ENCODE measurements around the gene CERS6.

Gene CERS6

GRCh38 chr2:168468354-168468753 lies 12.3 kb downstream of the CERS6 start:
- Histone ChIP-seq H3K27me3 (no peaks in the 10 kb centered on the region), H3K4me1 (no peaks in the 10 kb centered on the region), H3K36me3 (no peaks in the 10 kb centered on the region), H3K4me3 (ENCODE audit: low read depth, low read length) (no peak overlapping the region), H3K9me3 (no peaks in the 10 kb centered on the region)
- TF ChIP-seq, protein P1, sequence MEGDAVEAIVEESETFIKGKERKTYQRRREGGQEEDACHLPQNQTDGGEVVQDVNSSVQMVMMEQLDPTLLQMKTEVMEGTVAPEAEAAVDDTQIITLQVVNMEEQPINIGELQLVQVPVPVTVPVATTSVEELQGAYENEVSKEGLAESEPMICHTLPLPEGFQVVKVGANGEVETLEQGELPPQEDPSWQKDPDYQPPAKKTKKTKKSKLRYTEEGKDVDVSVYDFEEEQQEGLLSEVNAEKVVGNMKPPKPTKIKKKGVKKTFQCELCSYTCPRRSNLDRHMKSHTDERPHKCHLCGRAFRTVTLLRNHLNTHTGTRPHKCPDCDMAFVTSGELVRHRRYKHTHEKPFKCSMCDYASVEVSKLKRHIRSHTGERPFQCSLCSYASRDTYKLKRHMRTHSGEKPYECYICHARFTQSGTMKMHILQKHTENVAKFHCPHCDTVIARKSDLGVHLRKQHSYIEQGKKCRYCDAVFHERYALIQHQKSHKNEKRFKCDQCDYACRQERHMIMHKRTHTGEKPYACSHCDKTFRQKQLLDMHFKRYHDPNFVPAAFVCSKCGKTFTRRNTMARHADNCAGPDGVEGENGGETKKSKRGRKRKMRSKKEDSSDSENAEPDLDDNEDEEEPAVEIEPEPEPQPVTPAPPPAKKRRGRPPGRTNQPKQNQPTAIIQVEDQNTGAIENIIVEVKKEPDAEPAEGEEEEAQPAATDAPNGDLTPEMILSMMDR (IDR thresholded peaks at IDR 0.05; ENCODE audit: low read depth, low read length), result no peak
- DNase-seq, result no peak

- no peak overlapping the region for H3K4me3 ChIP-seq (ENCODE audit: low read depth, low read length)
- no peaks in the 10 kb centered on the region for H3K27me3 ChIP-seq
- H3K9me3 ChIP-seq, result no peaks in the 10 kb centered on the region
- no peaks in the 10 kb centered on the region for H3K36me3 ChIP-seq
- TF ChIP-seq, protein P1 (IDR thresholded peaks at IDR 0.05; ENCODE audit: low read depth, low read length), result no peak
- H3K4me1 ChIP-seq, result no peaks in the 10 kb centered on the region
- DNase-seq, result no peak
Measured at GRCh38 chr2:168469281-168469988, 13.4 kb downstream of the CERS6 start.

DNA sequence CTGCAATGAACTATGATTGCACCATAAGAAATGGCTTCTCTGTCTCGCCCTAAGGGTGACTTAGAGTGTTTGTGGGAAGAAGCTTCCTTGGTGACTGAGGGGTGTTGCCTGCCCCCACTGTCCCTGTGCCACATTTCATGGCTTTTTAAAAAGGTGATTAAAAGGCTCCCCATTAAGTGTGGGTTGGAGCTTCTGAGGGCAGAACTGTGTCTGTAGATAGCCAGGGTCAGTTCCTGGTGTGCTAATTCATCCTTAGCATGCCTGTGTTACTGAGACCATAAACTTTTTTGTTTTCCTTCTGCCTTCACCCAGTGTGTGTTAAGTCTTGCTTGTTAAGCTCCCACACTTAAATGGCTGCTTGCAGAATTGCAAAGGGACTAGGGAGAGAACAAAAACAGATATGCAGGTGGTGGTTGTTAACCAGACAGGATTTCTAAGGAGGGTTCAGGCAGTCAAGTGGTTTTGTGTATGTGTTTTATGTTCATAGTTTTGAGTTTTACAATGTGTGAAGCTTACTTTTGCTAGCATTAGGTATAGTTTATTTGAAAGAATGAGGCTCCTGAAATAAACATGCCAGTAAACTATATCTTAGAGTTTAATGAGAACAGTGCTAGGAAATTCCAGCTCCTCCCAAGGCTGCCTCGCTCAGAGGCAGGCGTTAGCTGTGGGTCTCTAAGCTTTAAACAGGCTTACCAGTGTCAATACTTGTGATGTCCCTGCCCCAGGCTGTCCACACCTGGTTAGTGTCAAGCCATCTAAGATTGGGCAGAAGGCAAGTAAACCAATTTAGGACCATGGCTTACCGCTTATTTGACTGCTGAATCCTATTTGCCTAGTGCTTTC lies 14.5 kb downstream of the CERS6 start:
- peak; percentile 12 for DNase-seq
- no peaks in the 10 kb centered on the region for H3K27me3 ChIP-seq
- no peaks in the 10 kb centered on the region for H3K9me3 ChIP-seq
- no peak overlapping the region for H3K4me3 ChIP-seq (ENCODE audit: low read depth, low read length)
- TF ChIP-seq, protein P1 (IDR thresholded peaks at IDR 0.05; ENCODE audit: low read depth, low read length), result no peak
- no peaks in the 10 kb centered on the region for H3K36me3 ChIP-seq
- H3K4me1 ChIP-seq, result no peaks in the 10 kb centered on the region

DNA sequence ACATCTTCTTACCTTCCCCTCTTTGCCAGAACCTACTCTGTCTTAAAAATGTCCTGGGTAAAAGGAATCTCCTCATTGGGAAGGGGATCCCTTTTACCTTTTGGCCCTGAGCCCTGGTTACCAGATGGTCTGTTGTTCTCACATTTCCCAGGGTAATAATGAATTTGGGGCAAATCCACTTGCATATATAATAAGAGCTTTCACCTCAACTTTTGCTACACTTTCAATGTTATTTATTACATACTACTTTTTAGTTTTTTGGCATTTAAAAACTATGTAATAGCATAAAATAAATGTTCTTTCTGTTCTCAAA lies 15.0 kb downstream of the CERS6 start:
- Histone ChIP-seq H3K9me3 (no peaks in the 10 kb centered on the region), H3K36me3 (no peaks in the 10 kb centered on the region), H3K27me3 (no peaks in the 10 kb centered on the region), H3K4me3 (ENCODE audit: low read depth, low read length) (no peak overlapping the region), H3K4me1 (no peaks in the 10 kb centered on the region)
- DNase-seq, result no peak
- TF ChIP-seq, protein P1 (IDR thresholded peaks at IDR 0.05; ENCODE audit: low read depth, low read length), result no peak

- H3K4me1 ChIP-seq, result no peaks in the 10 kb centered on the region
- no peaks in the 10 kb centered on the region for H3K9me3 ChIP-seq
- no peak for DNase-seq
- H3K36me3 ChIP-seq, result no peaks in the 10 kb centered on the region
- H3K27me3 ChIP-seq, result no peaks in the 10 kb centered on the region
- no peak overlapping the region for H3K4me3 ChIP-seq (ENCODE audit: low read depth, low read length)
- TF ChIP-seq, protein P1 (IDR thresholded peaks at IDR 0.05; ENCODE audit: low read depth, low read length), result no peak
Measured at GRCh38 chr2:168475636-168476035, 19.6 kb downstream of the CERS6 start.

DNA sequence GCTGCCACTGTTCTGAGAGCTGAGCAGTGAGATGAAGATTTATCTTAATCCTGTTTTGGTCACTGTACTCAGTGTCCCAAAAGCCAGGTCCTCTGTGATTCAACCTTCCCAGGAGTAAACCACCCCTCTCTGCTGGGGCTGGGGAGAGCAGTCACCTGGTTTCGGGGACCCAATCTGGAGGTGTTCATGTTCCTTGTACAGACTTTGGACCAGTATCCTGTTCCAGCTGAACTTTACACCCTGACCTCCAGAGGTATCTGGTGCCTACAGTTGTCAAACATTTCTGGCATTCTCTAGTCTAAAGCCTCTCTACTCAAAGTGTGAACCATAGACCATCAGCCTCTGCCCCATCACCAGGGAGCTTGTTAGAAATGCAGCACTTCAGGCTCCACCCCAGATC lies 22.1 kb downstream of the CERS6 start:
- Histone ChIP-seq H3K4me3 (ENCODE audit: low read depth, low read length) (no peak overlapping the region), H3K36me3 (no peaks in the 10 kb centered on the region), H3K27me3 (no peaks in the 10 kb centered on the region), H3K9me3 (no peaks in the 10 kb centered on the region), H3K4me1 (no peaks in the 10 kb centered on the region)
- TF ChIP-seq, protein P1 (IDR thresholded peaks at IDR 0.05; ENCODE audit: low read depth, low read length), result no peak
- DNase-seq, result no peak

Data from BE2C (cell line).